ENCODE measurements around the gene ALDH1L1. TPM values are rescaled to one million over a fixed set of nuclear protein-coding genes. Genes with fewer than 3 reads are reported as not detected.

ALDH1L1 gene
- total and polyA plus RNA-seq, 2 donors (not counting 1 experiment from before 2014, with no cell fraction given), result not detected

- Histone ChIP-seq H3K79me2 (ENCODE audit: control insufficient read depth, insufficient read depth, low read length) (no peaks in the 10 kb centered on the region), H3K9me3 (ENCODE audit: control extremely low read depth in 1 of 3, control insufficient read depth in 2 of 3, insufficient read depth in 1 of 3, low read length in 2 of 3) (no peaks in the 10 kb centered on the region), H3K27me3 (replicated peaks in 1 of 4; ENCODE audit: control extremely low read depth in 1 of 4, control insufficient read depth in 3 of 4, insufficient read depth in 4 of 4, low read length in 3 of 4) (peaks cover 0 to 7% (median 4%) of the 10 kb centered on the region in 4 experiments), H3K9ac (ENCODE audit: low read length) (no peak overlapping the region), H3K4me1 (ENCODE audit: control insufficient read depth in 2 of 2, insufficient read depth in 2 of 2, low read length in 2 of 2) (no peaks in the 10 kb centered on the region), H2AFZ (ENCODE audit: insufficient read depth, low read depth, low read length, poor library complexity, severe bottlenecking) (no peak overlapping the region), H3K36me3 (replicated peaks in 1 of 2; ENCODE audit: control extremely low read depth in 1 of 2, control insufficient read depth in 1 of 2, extremely low read depth in 1 of 2, insufficient read depth in 2 of 2, low read length in 1 of 2) (no peaks in the 10 kb centered on the region), H3K27ac (ENCODE audit: low read length in 2 of 2) (no peak overlapping the region), H3K4me2 (replicated peaks; ENCODE audit: low read depth, low read length, poor library complexity, severe bottlenecking) (no peak overlapping the region), H3K4me3 (ENCODE audit: control extremely low read depth in 1 of 5, extremely low read depth in 1 of 5, insufficient read depth in 1 of 5, low read depth in 2 of 5, low read length in 4 of 5) (no peak overlapping the region), H4K20me1 (ENCODE audit: control insufficient read depth, insufficient read depth, low read length, poor library complexity, severe bottlenecking) (no peaks in the 10 kb centered on the region)
- H3K4me3 Mint-ChIP-seq, result no peak overlapping the region
- POLR2A ChIA-PET, result no interaction called here
- CTCF ChIA-PET, result no interaction called here
- DNase-seq, result no peak
- H3K9me3 Mint-ChIP-seq (ENCODE audit: insufficient read depth), result no peaks in the 10 kb centered on the region
- intact Hi-C loops (cut with micrococcal nuclease), result no loop called here
- TF ChIP-seq, protein P1, sequence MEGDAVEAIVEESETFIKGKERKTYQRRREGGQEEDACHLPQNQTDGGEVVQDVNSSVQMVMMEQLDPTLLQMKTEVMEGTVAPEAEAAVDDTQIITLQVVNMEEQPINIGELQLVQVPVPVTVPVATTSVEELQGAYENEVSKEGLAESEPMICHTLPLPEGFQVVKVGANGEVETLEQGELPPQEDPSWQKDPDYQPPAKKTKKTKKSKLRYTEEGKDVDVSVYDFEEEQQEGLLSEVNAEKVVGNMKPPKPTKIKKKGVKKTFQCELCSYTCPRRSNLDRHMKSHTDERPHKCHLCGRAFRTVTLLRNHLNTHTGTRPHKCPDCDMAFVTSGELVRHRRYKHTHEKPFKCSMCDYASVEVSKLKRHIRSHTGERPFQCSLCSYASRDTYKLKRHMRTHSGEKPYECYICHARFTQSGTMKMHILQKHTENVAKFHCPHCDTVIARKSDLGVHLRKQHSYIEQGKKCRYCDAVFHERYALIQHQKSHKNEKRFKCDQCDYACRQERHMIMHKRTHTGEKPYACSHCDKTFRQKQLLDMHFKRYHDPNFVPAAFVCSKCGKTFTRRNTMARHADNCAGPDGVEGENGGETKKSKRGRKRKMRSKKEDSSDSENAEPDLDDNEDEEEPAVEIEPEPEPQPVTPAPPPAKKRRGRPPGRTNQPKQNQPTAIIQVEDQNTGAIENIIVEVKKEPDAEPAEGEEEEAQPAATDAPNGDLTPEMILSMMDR (IDR thresholded peaks at IDR 0.05), result no peak
- no peak for TF ChIP-seq EZH2 (IDR thresholded peaks at IDR 0.05; ENCODE audit: borderline replicate concordance, insufficient read depth, low read depth, low read length, poor library complexity, severe bottlenecking)
- H3K27ac Mint-ChIP-seq, result no peak overlapping the region
- no CpG with 5 or more reads among the region's 3 CpGs for WGBS (ENCODE audit: insufficient coverage)
- no peaks in the 10 kb centered on the region for H3K4me1 Mint-ChIP-seq
- ATAC-seq (ENCODE audit: low read depth), result no peak
- peaks cover 31% of the 10 kb centered on the region for H3K27me3 Mint-ChIP-seq
These were observed 37.7 kb downstream of the ALDH1L1 start for GRCh38 chr3:126142652-126143051.

DNA sequence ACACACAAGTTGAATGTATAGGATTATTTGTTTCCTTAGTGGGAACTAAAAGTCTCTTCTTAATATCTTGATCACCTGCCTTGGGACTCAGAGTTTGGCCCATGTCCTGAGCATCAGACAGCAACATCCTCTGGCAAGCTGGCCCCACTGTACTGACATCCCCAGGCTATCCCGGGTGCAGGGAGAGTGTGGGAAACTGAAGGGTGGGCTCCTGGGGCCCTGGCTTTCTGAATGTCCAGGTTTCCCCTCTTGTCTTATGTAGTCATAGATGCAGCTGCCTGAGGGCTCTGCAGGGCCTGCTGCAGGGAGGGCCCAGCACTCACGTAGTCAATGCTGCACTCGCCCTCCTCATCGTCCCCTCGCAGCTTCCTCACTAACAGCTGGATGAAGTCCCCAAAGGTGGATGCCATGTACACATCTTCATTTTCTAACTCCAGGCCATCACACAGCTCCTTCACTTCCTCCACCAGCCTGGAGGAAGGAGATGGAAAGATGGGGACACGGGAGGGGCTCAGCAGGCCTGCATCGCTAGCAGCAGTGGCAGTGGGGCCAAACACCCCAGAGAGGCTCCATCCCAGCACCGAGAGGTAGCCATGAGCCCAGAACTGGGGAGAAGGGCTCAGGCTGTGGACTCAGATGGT, 42.8 kb downstream of the ALDH1L1 start:
- Mint-ChIP-seq H3K27ac (no peak overlapping the region), H3K9me3 (ENCODE audit: insufficient read depth) (no peaks in the 10 kb centered on the region), H3K27me3 (peaks cover 40% of the 10 kb centered on the region), H3K4me3 (no peak overlapping the region), H3K4me1 (no peaks in the 10 kb centered on the region)
- Histone ChIP-seq H3K36me3 (replicated peaks in 1 of 2; ENCODE audit: control extremely low read depth in 1 of 2, control insufficient read depth in 1 of 2, extremely low read depth in 1 of 2, insufficient read depth in 2 of 2, low read length in 1 of 2) (no peaks in the 10 kb centered on the region), H3K79me2 (ENCODE audit: control insufficient read depth, insufficient read depth, low read length) (no peaks in the 10 kb centered on the region), H3K4me3 (ENCODE audit: control extremely low read depth in 1 of 5, extremely low read depth in 1 of 5, insufficient read depth in 1 of 5, low read depth in 2 of 5, low read length in 4 of 5) (no peak overlapping the region), H3K27me3 (replicated peaks in 1 of 4; ENCODE audit: control extremely low read depth in 1 of 4, control insufficient read depth in 3 of 4, insufficient read depth in 4 of 4, low read length in 3 of 4) (peaks cover 0 to 11% (median 5%) of the 10 kb centered on the region in 4 experiments), H2AFZ (ENCODE audit: insufficient read depth, low read depth, low read length, poor library complexity, severe bottlenecking) (no peak overlapping the region), H3K9ac (ENCODE audit: low read length) (no peak overlapping the region), H3K4me1 (ENCODE audit: control insufficient read depth in 2 of 2, insufficient read depth in 2 of 2, low read length in 2 of 2) (no peaks in the 10 kb centered on the region), H3K4me2 (replicated peaks; ENCODE audit: low read depth, low read length, poor library complexity, severe bottlenecking) (no peak overlapping the region), H3K27ac (ENCODE audit: low read length in 2 of 2) (no peak overlapping the region), H3K9me3 (ENCODE audit: control extremely low read depth in 1 of 3, control insufficient read depth in 2 of 3, insufficient read depth in 1 of 3, low read length in 2 of 3) (no peaks in the 10 kb centered on the region), H4K20me1 (ENCODE audit: control insufficient read depth, insufficient read depth, low read length, poor library complexity, severe bottlenecking) (no peaks in the 10 kb centered on the region)
- DNase-seq, result no peak
- intact Hi-C loops (cut with micrococcal nuclease), result no loop called here
- TF ChIP-seq, protein P1 (IDR thresholded peaks at IDR 0.05), result no peak
- TF ChIP-seq EZH2 (IDR thresholded peaks at IDR 0.05; ENCODE audit: borderline replicate concordance, insufficient read depth, low read depth, low read length, poor library complexity, severe bottlenecking), result no peak
- 95% methylated on average over 6 of the region's 8 CpGs for WGBS (ENCODE audit: insufficient coverage)
- POLR2A ChIA-PET, result no interaction called here
- ATAC-seq (ENCODE audit: low read depth), result no peak
- CTCF ChIA-PET, result interaction anchor here (0.8 to 1.4 kb wide), 3 partner anchors 13 to 62 kb away, joined by 3 to 4 read pairs (median 3); no protein-coding TSS in a partner anchor
